A673 (cell line): ENCODE data around the gene LIN9. TPM values are rescaled to one million over a fixed set of nuclear protein-coding genes. Genes with fewer than 3 reads are reported as not detected.
"Not testable (repeated sequence)": the region's sequence is repeated elsewhere in the genome, so short reads cannot be mapped to it uniquely, and the experiment has no call there.

Source experiments
- BruUV-seq: library from RNA; stranded (reverse); fragments of 400-500 nt; replicated peaks from 2 replicates; lab custom pipeline; 2021; lab: Mats Ljungman, UMichigan
- CTCF ChIA-PET: fragments of 300-600 bp; sonication (Branson Sonifier 250); formaldehyde crosslinking; loops from one replicate; lab custom pipeline; 2022; ENCODE audit warnings: antibody characterized with exemption; lab: Charles Lee
- POLR2A ChIA-PET: fragments of 300-600 bp; sonication (Branson Sonifier 250); formaldehyde crosslinking; loops from one replicate; lab custom pipeline; 2022; ENCODE audit warnings: antibody characterized with exemption; ENCODE audit not compliant: low non-redundant PET; lab: Charles Lee
- DNase-seq: peaks from one replicate; pipeline ENCODE4 v3.0.0-alpha.2; 2015; ENCODE audit warnings: low spot score
- H3K27ac ChIP-seq: fragments of 200-600 bp; sonication (generic); 2 replicates; pipeline ENCODE4 v1.5.1; 2016; ENCODE audit warnings: mixed run types, low read depth, mild to moderate bottlenecking, mixed read lengths, antibody characterized with exemption, low read length; ENCODE audit not compliant: poor library complexity, severe bottlenecking
- H3K27me3 ChIP-seq: fragments of 200-600 bp; sonication (generic); replicated peaks from 2 replicates; pipeline ENCODE4 v1.6.1; 2017; ENCODE audit warnings: mixed run types, low read depth, mild to moderate bottlenecking, mixed read lengths, antibody characterized with exemption, low read length; ENCODE audit not compliant: insufficient read depth, poor library complexity
- H3K36me3 ChIP-seq: fragments of 200-600 bp; sonication (generic); 2 replicates; pipeline ENCODE4 v1.6.1; 2016; ENCODE audit warnings: mixed run types, mild to moderate bottlenecking, mixed read lengths, antibody characterized with exemption, low read length; ENCODE audit not compliant: insufficient read depth, poor library complexity, severe bottlenecking
- H3K4me1 ChIP-seq: fragments of 200-600 bp; sonication (generic); 2 replicates; pipeline ENCODE4 v1.6.1; 2017; ENCODE audit warnings: mixed run types, mild to moderate bottlenecking, mixed read lengths, antibody characterized with exemption, low read length; ENCODE audit not compliant: insufficient read depth, poor library complexity, severe bottlenecking
- H3K4me3 ChIP-seq: fragments of 200-600 bp; sonication (generic); 2 replicates; pipeline ENCODE4 v1.5.1; 2016; ENCODE audit warnings: low read depth, mixed run types, mild to moderate bottlenecking, mixed read lengths, low read length; ENCODE audit not compliant: poor library complexity, severe bottlenecking
- H3K9me3 ChIP-seq: fragments of 200-600 bp; sonication (generic); 2 replicates; pipeline ENCODE4 v1.6.1; 2016; ENCODE audit warnings: mixed run types, low read depth, mild to moderate bottlenecking, mixed read lengths, antibody characterized with exemption, low read length; ENCODE audit not compliant: poor library complexity, severe bottlenecking
- CTCF ChIP-seq: fragments of 300-800, 200-600 bp; sonication (generic); conservative IDR thresholded peaks from 2 replicates; pipeline ENCODE4 v1.5.1; 2017; ENCODE audit warnings: low read depth, mild to moderate bottlenecking, antibody characterized with exemption, low read length, moderate library complexity, mixed read lengths
- EZH2 ChIP-seq: fragments of 200-600 bp; sonication (generic); IDR thresholded peaks from 2 replicates; pipeline ENCODE4 v1.6.1; 2017; ENCODE audit warnings: borderline replicate concordance, low read depth, mild to moderate bottlenecking, mixed read lengths, antibody characterized with exemption, low read length; ENCODE audit not compliant: poor library complexity, severe bottlenecking
- intact Hi-C: fragments of 100-400 bp; cut with micrococcal nuclease; formaldehyde crosslinking; loops from one replicate; pipeline ENCODE4 v1.10.0; 2022; ENCODE audit not compliant: unreplicated experiment
- total RNA-seq: library from RNA; stranded (reverse); gene quantifications from 2 replicates; pipeline ENCODE4 v1.2.3, GENCODE V29; 2021

LIN9 gene
- total RNA-seq, 1 experiment from 2014 or later: 20.7 TPM

DNA sequence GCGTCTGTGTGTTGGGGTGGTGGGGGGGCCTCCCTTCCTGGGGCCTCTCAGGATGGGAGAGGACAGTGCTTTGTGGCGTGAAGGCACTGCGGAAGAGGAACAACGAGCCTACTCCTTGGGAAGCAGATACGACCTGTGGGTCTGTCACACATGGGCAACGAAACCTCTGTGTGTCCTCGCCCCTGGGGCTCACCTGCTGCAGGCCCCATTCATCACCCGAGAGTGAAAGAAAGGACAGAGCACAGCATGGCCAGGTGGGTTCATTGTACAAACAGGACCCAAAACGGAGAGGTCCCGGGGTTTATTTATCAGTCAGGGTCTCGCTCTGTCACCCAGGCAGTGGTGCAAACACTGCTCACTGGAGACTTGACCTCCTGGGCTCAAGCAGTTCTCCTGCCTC, 40.1 kb upstream of the LIN9 start:
- BruUV-seq: no TSS peak
- CTCF ChIA-PET: no interaction called here
- no peak for DNase-seq
- Histone ChIP-seq H3K9me3 (no peaks in the 10 kb centered on the region), H3K27ac (no peak overlapping the region), H3K36me3 (no peaks in the 10 kb centered on the region), H3K27me3 (no peaks in the 10 kb centered on the region), H3K4me3 (no peak overlapping the region), H3K4me1 (peaks cover 12% of the 10 kb centered on the region)
- POLR2A ChIA-PET: no interaction called here
- intact Hi-C loops: no loop called here
- TF ChIP-seq EZH2 (no peak), CTCF (no peak)

DNA sequence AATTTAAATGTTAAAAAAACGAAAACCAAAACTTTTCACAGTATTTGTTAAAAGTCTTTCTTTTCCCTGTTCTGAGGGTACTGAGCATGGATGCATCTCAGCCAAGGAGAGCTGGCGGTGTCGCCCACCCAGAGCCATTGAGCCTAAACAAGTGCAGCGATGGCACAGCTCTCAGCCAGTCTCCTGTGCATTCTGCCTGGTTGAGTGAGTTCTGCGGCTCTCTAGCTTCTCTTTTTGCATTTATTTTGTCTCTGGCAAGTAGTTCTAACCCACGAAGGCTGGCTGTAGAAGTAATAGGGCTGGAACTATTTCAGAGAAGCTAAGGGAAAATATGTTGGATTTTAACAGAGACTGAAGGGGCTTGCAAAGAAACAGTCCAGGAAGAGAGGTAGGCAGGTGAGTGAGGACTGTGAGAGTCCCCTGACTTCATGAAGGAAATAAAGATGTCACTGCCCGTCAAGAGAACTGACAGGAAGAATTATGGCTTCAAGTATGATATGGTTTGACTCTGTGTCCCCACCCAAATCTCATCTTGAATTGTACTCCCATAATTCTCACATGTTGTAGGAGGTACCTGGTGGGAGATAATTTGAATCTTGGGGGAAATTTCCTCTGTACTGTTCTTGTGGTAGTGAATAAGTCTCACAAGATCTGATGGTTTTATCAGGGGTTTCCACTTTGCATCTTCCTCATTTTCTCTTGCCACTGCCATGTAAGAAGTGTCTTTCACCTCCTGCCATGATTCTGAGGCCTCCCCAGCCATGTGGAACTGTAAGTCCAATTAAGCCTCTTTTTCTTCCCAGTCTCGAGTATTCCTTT, 35.7 kb upstream of the LIN9 start:
- CTCF ChIA-PET: no interaction called here
- DNase-seq: no peak
- intact Hi-C loops: no loop called here
- no peak overlapping the region for H3K4me3 ChIP-seq
- BruUV-seq: no TSS peak
- no peaks in the 10 kb centered on the region for H3K9me3 ChIP-seq
- POLR2A ChIA-PET: no interaction called here
- H3K27ac ChIP-seq: no peak overlapping the region
- TF ChIP-seq EZH2 (no peak), CTCF (no peak)
- H3K27me3 ChIP-seq: no peaks in the 10 kb centered on the region
- no peaks in the 10 kb centered on the region for H3K36me3 ChIP-seq
- peaks cover under 1% of the 10 kb centered on the region for H3K4me1 ChIP-seq

- no peak for DNase-seq
- intact Hi-C loops: no loop called here
- ChIA-PET POLR2A (no interaction called here), CTCF (no interaction called here)
- Histone ChIP-seq H3K27ac (no peak overlapping the region), H3K4me1 (no peaks in the 10 kb centered on the region), H3K4me3 (no peak overlapping the region), H3K27me3 (no peaks in the 10 kb centered on the region), H3K9me3 (no peaks in the 10 kb centered on the region), H3K36me3 (no peaks in the 10 kb centered on the region)
- BruUV-seq: no TSS peak
- TF ChIP-seq CTCF (no peak), EZH2 (no peak)
Measured at GRCh38 chr1:226342656-226343055, 33.7 kb upstream of the LIN9 start.

GRCh38 chr1:226340111-226340510, 31.1 kb upstream of the LIN9 start:
- intact Hi-C loops, H3K9me3 ChIP-seq, H3K27me3 ChIP-seq, BruUV-seq, H3K36me3 ChIP-seq, DNase-seq, H3K4me1 ChIP-seq, CTCF ChIA-PET, H3K27ac ChIP-seq, H3K4me3 ChIP-seq, POLR2A ChIA-PET: not testable (repeated sequence)
